Ammon's horn (tissue), 1 donor: ENCODE results near the gene CRACR2B.

Experiments
- DNase-seq: peaks from one replicate; pipeline ENCODE4 v3.0.0-alpha.2; 2016; ENCODE audit warnings: low spot score

CRACR2B gene

DNA sequence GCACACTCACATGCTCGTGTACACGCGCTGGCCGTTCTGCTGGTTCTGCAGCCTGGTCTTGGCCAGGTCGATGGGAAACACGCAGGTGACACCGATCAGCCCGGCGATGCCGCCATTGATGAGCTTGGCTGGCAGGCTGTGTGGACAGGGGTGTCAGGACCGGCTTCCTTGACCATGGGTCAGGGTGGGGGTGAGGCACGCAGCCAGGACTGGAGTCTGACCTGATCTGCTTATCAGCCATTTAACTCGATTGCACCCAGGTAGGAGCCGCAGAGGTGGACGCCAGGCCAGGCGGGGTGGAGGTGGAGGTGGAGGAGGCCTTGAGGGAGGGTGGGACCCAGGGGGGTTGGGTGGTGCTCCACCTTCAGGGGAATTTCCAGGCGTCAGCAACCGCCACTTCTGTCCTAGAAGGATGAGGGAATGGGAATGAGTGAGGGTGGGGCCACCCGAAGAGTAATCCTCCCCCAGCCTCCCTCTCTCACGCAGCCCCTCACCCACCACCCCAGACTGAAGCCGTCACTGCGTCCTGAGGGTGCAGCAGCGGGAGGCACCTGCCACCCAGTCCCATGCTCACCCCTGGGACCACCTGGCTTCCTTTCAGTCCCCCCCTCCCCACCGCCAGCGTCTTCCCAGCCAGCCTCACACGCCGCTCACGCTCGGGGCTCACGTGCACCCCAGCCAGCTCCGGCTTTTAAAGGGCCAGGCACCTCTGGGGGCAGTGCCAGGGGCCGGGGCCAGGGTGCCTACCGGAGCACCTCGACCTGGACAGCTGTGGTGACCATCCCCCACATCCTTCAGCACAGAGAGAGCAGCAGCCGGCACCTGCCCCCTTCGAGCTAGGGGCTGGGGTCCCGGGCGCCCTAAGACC is 32.7 kb upstream of the CRACR2B start:
- DNase-seq = no peak

DNA sequence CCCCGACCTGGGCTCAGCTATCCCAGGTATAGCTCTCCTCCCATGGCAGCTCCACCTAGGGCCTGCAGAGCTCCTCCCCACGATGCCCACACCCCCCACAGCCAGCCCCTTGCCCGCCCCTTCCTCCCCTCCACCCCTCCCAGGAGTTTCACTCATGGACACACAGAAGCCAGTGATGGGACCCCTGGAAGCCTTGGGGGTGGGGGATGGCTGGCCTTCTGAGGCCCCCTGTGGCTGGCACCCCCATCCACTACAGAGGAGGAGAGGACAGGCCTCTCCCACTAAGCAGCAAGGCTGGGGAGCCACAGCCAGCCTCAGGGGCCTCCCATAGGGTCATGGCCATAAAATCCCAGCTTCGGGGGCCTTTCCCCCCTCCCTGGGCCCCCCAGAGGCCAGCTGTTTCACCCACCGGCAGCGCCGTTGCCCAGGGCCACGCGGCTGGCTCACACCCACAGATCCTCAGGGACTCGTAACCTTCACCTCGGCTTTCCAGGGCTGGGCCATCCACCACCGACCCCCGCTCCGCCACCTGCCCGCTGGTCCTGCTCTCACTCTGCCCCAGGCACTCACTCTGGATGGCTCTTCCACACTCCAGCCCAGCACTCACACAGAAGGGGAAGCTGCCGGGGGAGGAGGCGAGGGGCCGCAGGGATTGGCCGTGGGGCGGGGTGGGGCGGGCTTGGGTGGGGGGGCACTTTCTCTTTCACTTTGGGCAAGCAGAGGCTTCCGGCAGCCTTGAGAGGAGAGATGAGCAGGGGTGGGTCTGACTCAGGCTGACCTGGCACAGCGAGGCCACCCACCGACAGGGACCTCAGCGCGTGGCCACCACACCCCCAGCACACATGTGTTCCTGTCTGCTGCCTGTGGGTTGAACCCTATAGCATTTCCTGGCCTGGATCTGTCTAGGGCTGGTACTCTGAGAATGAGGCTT is 31.8 kb upstream of the CRACR2B start:
- peak; percentile 77 for DNase-seq

DNA sequence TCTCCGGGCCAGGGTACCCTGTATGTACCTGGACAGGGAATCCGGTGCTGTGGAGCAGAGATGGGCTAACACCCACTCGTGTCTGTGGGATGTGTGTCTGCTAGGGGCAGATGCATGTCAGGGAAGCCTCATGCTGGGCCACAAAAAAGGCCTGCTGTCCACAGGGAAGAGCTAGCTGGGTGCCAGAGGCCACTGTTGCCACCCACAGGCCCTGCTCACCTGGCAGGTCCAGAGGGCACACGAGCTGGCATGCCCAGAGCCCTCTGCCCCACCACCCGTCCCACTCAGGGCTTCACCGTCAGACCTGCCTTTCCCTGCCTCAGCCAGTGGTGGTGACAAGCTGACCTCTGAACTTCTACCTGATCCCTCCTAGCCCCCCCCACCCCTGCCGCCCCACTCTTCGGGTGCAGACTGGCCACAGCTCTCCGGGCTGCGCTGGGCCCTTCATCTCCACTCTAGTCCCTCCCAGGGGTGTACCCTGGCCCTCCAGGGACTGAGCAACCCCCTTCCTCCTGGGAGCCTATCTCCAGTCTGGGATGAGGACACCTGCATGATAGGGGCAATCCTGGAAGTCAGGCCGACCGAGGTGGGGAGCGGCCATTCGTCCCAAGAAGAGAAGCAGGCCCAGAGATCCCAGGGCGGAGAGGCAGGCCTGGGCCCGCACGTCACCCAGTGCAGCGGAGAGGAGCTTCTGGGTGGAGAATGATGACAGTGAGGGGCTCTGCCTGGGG is 31.0 kb upstream of the CRACR2B start:
- DNase-seq = no peak

DNA sequence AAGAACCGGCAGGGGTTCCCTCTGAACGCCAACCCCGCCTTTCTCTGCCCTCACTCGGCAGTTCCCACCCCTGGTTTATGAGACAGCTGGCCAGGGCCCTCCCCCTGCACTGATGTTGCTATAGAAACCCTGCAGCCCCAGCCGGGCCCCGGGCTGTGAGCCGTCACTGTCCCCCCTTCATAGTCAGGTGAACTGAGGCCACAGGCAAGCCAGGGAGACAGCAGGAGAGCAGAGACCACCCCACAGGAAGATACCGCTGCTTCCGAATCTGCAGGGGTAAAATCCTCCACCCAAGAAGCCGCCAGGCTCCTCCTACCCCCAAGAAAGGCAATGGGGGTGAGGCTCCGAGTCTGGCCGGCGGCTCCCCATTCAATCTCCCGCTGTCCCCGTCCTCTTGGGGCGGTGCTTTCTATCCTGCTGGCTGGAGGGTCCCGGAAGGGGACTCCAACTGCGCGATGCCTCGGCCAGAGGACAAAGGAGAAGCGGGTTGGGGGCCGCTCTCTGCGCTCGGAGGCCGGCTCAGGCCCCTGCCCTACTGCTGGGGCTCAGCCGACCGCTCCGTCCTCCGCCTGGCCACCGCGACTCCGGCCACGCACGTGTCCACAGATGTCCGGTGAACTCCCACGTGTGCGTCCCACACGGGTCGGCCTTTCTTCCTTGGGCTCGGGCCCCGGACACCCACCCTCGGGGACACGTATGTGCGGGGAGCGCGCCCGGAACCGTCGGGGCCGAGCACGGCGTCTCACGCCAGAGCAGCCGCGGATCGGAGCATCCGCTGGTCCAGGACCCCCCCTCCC is 30.2 kb upstream of the CRACR2B start:
- peak; percentile 85 for DNase-seq

DNA sequence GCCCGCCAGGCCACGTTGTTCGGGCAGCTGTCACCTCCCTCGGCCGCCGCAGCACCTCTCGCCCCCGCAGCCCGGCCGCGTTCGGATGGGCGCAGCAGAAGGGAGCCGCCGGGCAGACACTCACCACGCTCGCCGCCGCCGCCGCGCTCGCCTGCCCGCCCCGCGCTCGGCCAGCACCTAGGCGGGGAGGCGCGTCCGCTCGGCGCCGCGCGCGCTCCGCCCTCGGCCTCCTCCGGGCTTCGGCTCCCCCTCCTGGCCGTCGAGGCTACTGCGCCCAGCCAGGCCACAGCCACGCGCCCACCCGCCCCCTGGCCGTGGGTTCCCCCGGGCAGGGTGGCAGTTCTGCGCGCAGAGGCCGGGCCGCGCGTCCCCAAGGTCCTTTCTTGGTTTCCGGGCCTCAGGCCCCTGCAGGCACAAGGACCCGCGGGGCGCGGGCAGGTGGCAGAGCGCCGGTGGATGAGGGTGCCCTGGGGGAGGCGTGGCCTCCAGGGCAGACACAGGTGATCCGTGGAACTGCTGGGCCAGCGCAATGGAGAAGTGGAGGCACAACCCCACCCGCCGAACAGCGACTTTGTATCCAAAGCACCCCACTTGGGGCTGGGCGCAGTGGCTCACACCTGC is 29.5 kb upstream of the CRACR2B start, which contains the start of gene SLC25A22:
TSS of gene SLC25A22 (minus strand) at position 189 of the 621 bp plus-strand sequence. CDS start 3,275 bp downstream, outside the sequence.
- DNase-seq = peak; percentile 85

DNA sequence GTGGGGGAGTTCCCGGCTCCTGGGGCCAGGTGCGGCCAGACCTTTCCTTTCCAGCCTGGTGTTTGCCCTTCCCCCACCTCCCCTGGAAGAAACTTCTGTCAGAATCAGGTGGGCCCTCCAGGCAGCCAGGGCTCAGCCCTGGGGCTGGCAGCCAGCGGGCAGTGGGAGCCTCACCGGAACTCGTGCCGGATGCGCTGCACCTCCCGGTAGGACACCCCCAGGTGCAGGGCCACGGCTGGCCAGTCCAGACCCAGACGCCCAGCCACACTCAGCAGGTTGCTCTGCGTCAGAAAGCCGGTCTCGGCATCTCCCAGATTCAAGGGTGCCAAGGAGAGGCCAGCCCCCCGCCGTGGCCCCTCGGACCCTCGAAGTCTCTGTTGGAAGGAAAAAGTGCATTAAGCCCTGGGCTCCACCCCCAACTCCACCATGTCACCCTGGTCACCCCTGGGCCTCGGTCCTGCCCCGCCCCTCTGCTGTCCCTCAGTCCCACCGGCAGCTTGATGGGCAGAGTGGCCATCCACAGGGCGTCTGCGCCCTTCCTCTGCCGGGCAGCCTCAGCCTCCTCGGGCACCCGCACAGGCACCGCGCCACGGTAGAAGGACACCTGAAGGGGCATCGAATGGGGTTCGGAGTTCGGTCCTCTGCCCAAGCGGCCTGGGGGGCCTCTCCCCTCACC is 27.9 kb upstream of the CRACR2B start:
- no peak for DNase-seq

DNA sequence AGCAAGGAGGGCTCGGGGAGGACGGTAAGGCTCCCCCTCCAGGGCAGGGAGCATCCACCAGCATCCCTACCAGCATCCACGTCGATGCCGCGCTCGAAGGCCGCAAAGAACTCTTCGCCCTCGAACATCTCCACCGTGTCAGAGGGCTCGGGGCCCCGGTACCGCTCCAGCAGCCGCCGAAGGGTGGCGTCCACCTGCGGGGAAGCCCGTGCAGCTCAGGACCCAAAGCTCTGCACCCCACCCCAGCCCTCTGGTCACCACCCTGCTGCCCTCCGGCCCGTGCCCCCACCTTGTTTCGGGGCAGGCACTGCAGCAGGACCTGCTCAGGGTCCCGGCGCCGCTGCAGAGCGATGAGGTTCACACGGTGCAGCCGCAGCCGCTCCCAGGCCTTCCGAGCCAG is 27.2 kb upstream of the CRACR2B start:
- DNase-seq = no peak

DNA sequence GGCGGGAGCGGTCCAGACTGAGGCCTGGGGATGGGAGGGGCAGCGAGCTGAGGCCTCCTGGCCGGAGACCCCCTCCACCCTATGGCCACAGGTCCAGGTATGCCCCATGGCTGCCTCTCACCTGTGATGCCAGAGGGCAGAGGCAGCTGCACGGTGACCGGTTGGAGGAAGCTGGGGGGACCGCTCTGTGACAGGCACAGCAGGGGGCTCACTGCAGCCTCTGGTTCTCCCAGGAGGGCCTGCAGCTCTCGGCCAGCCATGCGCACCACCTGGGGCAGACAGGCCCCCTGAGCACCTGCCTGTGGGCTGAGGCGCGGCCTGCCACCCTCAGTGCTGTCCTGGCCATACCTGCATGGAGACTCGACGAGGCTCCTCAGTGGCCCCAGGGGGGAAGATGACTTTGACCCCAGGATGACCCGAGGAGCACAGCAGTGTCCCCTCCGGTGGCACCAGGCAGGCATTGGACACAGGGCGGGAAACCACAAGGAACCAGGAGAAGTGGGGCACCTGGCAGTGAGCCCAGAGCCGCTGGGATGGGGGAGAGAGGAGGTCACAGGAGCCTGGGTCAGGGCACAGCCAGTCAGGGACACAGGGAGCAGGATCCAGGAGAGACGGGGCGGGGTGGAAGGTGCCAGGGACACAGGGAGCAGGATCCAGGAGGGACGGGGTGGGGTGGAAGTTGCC is 26.5 kb upstream of the CRACR2B start:
- no peak for DNase-seq

DNA sequence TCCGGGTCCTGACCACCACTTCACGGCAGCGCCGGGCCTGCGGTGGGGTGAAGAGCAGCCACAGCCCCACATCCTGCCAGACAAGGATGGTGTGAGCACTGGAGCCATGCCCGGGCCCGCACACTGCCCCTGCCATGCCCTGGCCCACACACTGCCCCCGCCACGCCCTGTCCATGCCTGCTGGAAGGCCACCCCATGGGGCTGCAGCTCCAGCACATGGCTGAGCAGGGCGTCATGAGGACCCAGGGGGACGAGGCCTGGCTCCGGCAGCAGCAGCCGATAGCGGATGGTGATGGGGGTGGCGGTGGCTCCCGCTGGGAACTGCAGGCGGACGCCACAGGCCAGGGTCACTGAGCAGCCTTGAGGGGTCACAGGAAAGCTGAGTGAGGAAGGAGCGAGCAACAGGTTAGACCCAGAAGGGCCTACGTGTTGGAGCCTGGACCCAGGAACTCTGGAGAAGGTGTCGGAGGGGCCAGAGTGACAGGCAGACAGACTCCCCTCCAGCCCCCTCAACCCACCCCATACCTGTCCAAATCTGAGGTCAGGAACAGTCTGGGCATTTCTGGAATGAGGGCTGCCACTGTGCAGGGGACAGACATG is 25.6 kb upstream of the CRACR2B start:
- DNase-seq = no peak

DNA sequence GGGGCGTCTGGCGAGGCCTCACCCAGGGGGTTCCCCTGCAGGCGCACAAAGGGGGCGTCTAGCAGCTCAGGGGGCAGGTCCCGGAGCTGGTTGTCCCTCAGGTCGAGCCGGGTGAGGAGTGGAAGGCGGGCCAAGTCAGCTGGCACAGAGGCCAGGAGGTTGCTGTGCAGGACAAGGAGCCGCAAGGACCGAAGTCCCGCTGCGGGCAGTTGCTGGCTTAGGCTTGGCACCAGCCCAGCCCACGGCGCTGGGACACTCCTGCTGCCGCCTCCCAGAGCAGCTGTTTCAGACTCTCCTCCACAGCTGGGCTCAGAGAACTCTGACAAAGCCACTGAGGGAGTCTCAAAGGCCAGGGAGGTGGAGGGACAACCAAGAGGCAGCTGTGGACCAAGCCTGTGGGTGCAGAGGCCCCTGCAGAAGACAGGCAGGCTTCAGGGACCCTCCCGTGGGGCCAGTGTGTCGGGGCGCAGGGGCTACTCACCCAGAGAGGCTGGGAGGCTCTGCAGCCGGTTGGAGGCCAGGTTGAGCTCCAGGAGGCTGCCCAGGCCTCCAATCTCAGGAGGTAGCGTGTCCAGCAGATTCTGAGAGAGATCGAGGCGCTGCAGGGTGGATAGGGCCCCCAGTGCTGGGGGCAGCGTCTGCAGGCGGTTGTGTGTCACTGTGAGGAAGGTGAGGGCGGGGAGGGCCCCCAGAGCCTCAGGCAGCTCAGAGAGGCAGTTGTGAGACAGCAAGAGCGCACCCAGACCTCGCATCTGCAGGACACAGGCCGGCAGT is 24.8 kb upstream of the CRACR2B start:
- DNase-seq = no peak

DNA sequence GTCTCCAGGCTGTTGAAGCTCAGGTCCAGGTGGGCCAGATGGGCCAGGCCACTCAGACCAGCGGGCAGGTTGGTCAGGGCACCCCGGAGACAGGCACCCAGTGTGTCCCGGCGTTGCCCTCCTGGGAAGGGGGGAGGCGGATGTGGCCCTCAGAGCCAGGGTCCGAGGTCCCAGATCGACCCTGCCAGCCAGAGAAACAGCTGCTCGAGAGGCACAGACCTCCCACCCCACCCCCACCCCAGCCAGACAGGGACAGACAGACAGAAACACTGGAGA is 24.3 kb upstream of the CRACR2B start:
- no peak for DNase-seq

DNA sequence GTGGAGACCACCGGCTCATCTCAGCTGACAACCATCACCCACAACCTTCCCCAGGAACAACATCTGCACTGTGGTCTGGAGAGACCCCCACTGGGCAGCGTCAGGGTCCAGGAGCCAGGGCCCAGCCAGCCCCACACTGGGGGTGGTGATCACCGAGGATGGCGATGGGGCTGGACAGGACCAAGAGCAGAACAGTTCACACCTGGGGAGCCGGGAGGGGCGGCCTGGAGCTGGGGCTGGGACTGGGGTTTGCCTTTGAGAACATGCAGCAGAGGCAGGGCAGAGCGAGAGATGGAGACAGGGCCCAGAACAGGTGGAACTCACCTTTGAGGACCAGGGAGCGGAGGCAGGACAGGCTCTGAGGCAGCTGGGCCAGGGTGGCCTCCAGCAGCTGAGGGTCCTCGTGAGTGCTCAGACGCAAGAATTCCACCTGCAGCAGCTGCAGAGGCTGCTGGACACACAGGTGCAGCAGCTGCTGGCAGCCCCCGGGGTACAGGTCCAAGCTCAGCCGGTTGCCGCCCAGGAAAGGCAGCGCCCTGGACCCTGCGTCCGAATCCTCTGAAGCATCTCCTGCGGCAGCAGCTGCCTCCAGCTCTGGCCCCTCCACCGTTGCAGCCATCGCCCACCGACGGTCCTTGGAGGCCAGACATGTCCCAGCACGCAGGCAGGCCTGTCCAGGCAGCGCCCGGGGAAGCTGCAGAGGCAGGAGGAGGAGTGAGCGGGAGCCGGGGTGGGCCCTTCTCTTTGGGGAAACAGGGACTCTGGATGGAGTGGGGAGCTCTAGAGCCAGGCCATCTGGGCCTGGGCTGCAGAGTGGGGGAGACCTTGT is 23.7 kb upstream of the CRACR2B start:
- DNase-seq = no peak

DNA sequence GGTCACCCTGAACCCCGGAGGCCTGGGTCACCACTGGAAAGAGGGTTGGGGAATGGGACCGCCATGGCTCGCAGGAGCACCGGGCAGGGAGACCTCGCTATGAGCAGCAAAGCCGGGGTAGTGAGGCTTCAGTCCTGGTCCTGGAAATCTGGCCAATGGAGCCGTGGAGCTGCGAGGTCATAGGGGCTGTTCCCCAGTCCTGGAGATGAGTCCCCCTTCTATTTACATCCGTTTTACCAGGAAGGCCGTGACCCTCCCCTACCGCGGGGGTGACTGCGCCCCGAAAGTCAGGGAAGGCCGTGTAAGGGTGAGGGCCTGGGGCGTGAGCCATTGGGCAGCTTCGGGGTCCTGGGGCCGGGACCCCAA is 23.1 kb upstream of the CRACR2B start:
- no peak for DNase-seq

DNA sequence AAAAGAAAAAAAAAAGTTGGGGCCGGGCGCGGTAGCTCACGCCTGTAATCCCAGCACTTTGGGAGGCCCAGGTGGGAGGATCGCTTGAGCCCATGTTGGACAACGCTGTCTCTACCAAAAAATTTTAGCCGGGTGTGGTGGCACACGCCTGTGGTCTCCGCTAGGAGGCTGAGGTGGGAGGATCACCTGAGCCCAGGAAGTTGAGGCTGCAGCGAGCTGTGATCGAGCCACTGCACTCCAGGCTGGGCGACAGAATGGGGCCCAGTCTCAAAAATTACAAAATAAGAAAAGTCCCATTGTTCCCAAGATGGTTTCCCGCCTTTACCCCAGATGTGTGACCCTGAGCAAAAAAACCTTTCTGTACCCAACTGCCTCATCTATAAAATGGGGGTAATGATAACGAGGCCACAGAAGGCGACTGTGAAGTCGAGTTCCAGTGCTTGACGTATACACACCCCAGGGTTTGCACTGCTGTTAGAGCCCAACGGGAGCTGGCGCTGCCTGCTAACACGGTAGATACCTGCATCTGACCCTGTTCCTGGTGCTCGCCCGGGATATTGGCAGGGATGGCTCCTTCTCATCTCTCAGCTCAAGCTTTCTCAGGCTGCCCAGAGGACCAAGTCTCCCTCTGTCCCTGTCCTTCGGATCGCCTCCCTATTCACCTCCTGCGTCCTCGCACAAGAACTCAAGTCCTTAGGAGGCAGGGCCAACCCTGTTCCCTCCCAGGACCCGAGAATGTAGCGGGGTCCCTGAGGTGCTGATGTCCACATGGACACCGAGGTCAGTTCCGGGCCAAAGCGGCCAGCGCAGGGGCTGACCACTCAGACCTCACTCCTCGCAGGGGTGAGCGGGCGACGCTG is 19.1 kb upstream of the CRACR2B start:
- peak; percentile 45 for DNase-seq

DNA sequence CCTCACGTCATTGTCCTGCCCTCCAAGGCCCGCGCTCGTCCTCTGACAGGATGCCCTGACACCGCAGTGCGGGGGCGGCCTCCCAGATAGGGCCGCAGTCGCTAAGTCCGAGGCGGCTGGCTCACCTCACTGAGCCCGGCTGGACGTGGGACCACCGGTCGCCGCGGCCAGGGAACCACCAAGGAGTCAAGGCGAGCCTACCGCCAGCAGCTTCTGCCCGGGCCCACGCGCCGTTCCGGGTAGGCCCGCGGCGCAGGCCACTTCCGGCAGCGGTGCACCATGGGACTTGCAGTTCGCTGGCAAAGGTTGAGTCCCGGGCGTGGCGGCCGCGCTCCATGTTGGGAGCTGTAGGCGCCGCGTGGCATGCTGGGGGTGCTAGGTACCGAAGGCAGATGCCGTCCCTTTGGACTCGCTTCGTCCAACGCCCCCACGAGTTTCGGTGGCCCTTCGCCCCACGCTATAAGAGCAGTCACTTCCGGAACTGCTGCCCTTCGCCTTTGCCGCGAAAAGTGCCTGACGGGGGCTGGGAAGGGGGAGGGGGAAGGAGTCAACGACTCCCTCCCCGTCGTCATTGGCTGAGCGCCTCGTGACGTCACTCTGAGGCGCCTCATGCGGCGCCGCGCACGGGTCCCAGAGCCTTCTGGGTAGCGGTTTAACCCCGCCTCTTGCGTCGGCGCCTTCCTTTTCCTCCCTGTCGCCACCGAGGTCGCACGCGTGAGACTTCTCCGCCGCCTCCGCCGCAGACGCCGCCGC is 18.3 kb upstream of the CRACR2B start, which contains the start of gene RPLP2:
TSS of gene RPLP2 (plus strand) at position 681 of the 753 bp plus-strand sequence. CDS start 268 bp downstream, outside the sequence.
- DNase-seq = peak; percentile 97

DNA sequence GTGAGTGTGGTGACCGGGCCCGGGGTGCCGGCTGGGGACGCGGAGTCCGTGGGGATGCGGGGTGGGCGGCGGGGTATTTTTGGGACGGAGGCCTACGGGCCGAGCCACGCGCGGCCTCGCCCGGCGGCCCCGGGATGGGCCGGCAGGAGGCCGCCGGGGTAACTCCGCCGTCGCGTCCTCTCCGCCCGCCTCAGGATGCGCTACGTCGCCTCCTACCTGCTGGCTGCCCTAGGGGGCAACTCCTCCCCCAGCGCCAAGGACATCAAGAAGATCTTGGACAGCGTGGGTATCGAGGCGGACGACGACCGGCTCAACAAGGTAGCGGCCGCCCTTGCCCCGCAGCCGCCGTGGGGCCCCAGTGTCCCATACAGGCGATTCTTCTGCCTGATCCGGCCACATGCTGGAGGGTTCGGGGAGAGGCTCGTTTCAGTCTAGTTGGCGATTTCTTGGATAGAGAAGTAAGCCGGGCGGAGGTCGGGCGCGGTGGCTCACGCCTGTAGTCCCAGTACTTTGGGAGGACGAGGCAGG is 17.6 kb upstream of the CRACR2B start:
- DNase-seq = no peak
